Hepatocyte (in vitro differentiated cells): ENCODE data around the gene JMJD1C. TPM values are rescaled to one million over a fixed set of nuclear protein-coding genes. Genes with fewer than 3 reads are reported as not detected.

ENCODE experiments used
- DNase-seq: peaks from one replicate; pipeline ENCODE4 v3.0.0-alpha.2; 2016; ENCODE audit warnings: low spot score
- H2AFZ ChIP-seq: fragments of 200-600 bp; sonication (generic); 2 replicates; pipeline ENCODE4 v1.6.0; 2016; ENCODE audit warnings: antibody characterized with exemption, mild to moderate bottlenecking
- H3K27ac ChIP-seq: fragments of 200-600 bp; sonication (generic); 2 replicates; pipeline ENCODE4 v1.5.1; 2016; ENCODE audit warnings: mild to moderate bottlenecking
- H3K27me3 ChIP-seq: fragments of 200-600 bp; sonication (generic); 2 replicates; pipeline ENCODE4 v1.6.1; 2016
- H3K36me3 ChIP-seq: fragments of 200-600 bp; sonication (generic); replicated peaks from 2 replicates; pipeline ENCODE4 v1.5.1; 2016; ENCODE audit warnings: low read depth; ENCODE audit not compliant: insufficient read depth
- H3K4me1 ChIP-seq: fragments of 200-600 bp; sonication (generic); 2 replicates; pipeline ENCODE4 v1.5.1; 2016; ENCODE audit warnings: mild to moderate bottlenecking, moderate library complexity; ENCODE audit not compliant: insufficient read depth
- H3K4me2 ChIP-seq: fragments of 200-600 bp; sonication (generic); 2 replicates; pipeline ENCODE4 v1.6.0; 2016
- H3K4me3 ChIP-seq: fragments of 200-600 bp; sonication (generic); 2 replicates; pipeline ENCODE4 v1.5.1; 2016; ENCODE audit warnings: mild to moderate bottlenecking
- H3K79me2 ChIP-seq: fragments of 200-600 bp; sonication (generic); 2 replicates; pipeline ENCODE4 v1.6.0; 2017; ENCODE audit warnings: mild to moderate bottlenecking
- H3K9me2 ChIP-seq: fragments of 200-600 bp; sonication (generic); replicated peaks from 2 replicates; pipeline ENCODE4 v1.6.0; 2017; ENCODE audit warnings: mild to moderate bottlenecking; ENCODE audit not compliant: insufficient read depth
- H3K9me3 ChIP-seq: fragments of 200-600 bp; sonication (generic); 2 replicates; pipeline ENCODE4 v1.5.1; 2016; ENCODE audit warnings: low read depth, mild to moderate bottlenecking
- H4K20me1 ChIP-seq: fragments of 200-600 bp; sonication (generic); 2 replicates; pipeline ENCODE4 v1.6.0; 2016; ENCODE audit warnings: mild to moderate bottlenecking; ENCODE audit not compliant: insufficient read depth, poor library complexity, severe bottlenecking
- CTCF ChIP-seq: fragments of 200-600 bp; sonication (generic); IDR thresholded peaks from 2 replicates; pipeline ENCODE4 v1.5.1; 2016; ENCODE audit warnings: antibody characterized with exemption, mild to moderate bottlenecking; ENCODE audit not compliant: poor library complexity
- EZH2 ChIP-seq: fragments of 200-600 bp; sonication (generic); IDR thresholded peaks from 2 replicates; pipeline ENCODE4 v1.6.1; 2016; ENCODE audit warnings: antibody characterized with exemption, mild to moderate bottlenecking, borderline replicate concordance
- EZH2phosphoT487 ChIP-seq: fragments of 200-600 bp; sonication (generic); IDR thresholded peaks from one replicate; pipeline ENCODE4 v1.6.1; 2018; ENCODE audit warnings: antibody characterized with exemption, mild to moderate bottlenecking, low read depth, moderate library complexity; ENCODE audit not compliant: unreplicated experiment, severe bottlenecking
- WGBS: methylation state at CpG from one replicate; pipeline ENCODE4 v1.1.6; 2016; ENCODE audit warnings: low lambda C conversion rate; ENCODE audit errors: missing lambda C conversion rate; 5-methylcytosine and 5-hydroxymethylcytosine counted together
- polyA plus RNA-seq: library from polyadenylated mRNA; unstranded; fragments of >200 nt; fragmentation: Nextera tagmentation; extraction: Ambion mirVana; gene quantifications from 2 replicates; pipeline ENCODE4 v1.2.1, GENCODE V29; 2016
- total RNA-seq: library from RNA; depleted of rRNA; stranded (reverse); fragments of >200 nt; gene quantifications from 2 replicates; pipeline ENCODE4 v1.2.3, GENCODE V29; 2014

Gene JMJD1C
- total and polyA plus RNA-seq, 2 experiments from 2014 or later, result 43.2 to 177 TPM

GRCh38 chr10:63142136-63142535 is 323.6 kb downstream of the JMJD1C start:
- Histone ChIP-seq H2AFZ (no peak overlapping the region), H3K9me2 (no peaks in the 10 kb centered on the region), H3K36me3 (no peaks in the 10 kb centered on the region), H3K4me2 (no peak overlapping the region), H3K4me1 (no peaks in the 10 kb centered on the region), H3K9me3 (no peaks in the 10 kb centered on the region), H3K79me2 (peaks cover 100% of the 10 kb centered on the region), H3K27ac (no peak overlapping the region), H3K27me3 (no peaks in the 10 kb centered on the region), H3K4me3 (no peak overlapping the region), H4K20me1 (peaks cover 71% of the 10 kb centered on the region)
- TF ChIP-seq EZH2phosphoT487, result no peak
- TF ChIP-seq EZH2, result no peak
- no peak for TF ChIP-seq CTCF
- DNase-seq, result no peak
- 96% methylated on average over 6 of the region's 6 CpGs for WGBS

GRCh38 chr10:63140077-63140476 is 325.7 kb downstream of the JMJD1C start:
- WGBS, result 98% methylated on average over 3 of the region's 3 CpGs
- H4K20me1 ChIP-seq, result peaks cover 53% of the 10 kb centered on the region
- no peak for DNase-seq

GRCh38 chr10:63137306-63137705 is 328.5 kb downstream of the JMJD1C start:
- WGBS, result 69% methylated on average over 2 of the region's 2 CpGs
- TF ChIP-seq EZH2 (no peak), EZH2phosphoT487 (no peak), CTCF (no peak)
- H3K4me2 ChIP-seq, result peak overlapping the region; percentile 39
- H3K4me3 ChIP-seq, result no peak overlapping the region
- peak overlapping the region; percentile 37 for H3K27ac ChIP-seq
- DNase-seq, result peak; percentile 51
- H3K36me3 ChIP-seq, result no peaks in the 10 kb centered on the region
- no peak overlapping the region for H2AFZ ChIP-seq
- peaks cover 88% of the 10 kb centered on the region for H3K79me2 ChIP-seq
- no peaks in the 10 kb centered on the region for H3K27me3 ChIP-seq
- peaks cover 12% of the 10 kb centered on the region for H3K4me1 ChIP-seq
- no peaks in the 10 kb centered on the region for H3K9me3 ChIP-seq
- H4K20me1 ChIP-seq, result peaks cover 38% of the 10 kb centered on the region
- no peaks in the 10 kb centered on the region for H3K9me2 ChIP-seq

More at GRCh38 chr10:63140077-63140476, 325.7 kb downstream of the JMJD1C start:
- no peaks in the 10 kb centered on the region for H3K36me3 ChIP-seq
- no peaks in the 10 kb centered on the region for H3K9me3 ChIP-seq
- no peaks in the 10 kb centered on the region for H3K9me2 ChIP-seq
- TF ChIP-seq CTCF (no peak), EZH2 (no peak), EZH2phosphoT487 (no peak)
- no peaks in the 10 kb centered on the region for H3K27me3 ChIP-seq
- H3K79me2 ChIP-seq, result peaks cover 100% of the 10 kb centered on the region
- no peak overlapping the region for H3K27ac ChIP-seq
- no peak overlapping the region for H3K4me2 ChIP-seq
- H2AFZ ChIP-seq, result no peak overlapping the region
- peaks cover 2% of the 10 kb centered on the region for H3K4me1 ChIP-seq
- no peak overlapping the region for H3K4me3 ChIP-seq
